Memory B cell (primary cell): Measurements from ENCODE around the gene CORO2B.
A peak's percentile ranks its signal among the peaks of the same experiment; 100 is the strongest.

Experiments
- ATAC-seq: fragments of 150-1000 bp; cut with Tn5 transposase; 2 replicates; pipeline ENCODE4 v1.10.0; 2021; ENCODE audit warnings: low read depth, mild to moderate bottlenecking, moderate library complexity
- DNase-seq, 2 donors: peaks; one replicate each; pipeline ENCODE4 v3.0.0; 2022; ENCODE audit warnings: low spot score in 2 of 2
- H3K27ac Mint-ChIP-seq: one replicate; pipeline ENCODE4 v1.8.0; 2022; ENCODE audit warnings: mild to moderate bottlenecking, moderate library complexity, mixed read lengths
- H3K27me3 Mint-ChIP-seq: one replicate; pipeline ENCODE4 v1.8.0; 2022; ENCODE audit warnings: mixed read lengths
- H3K36me3 Mint-ChIP-seq: one replicate; pipeline ENCODE4 v1.8.0; 2022; ENCODE audit warnings: mild to moderate bottlenecking, mixed read lengths
- H3K4me1 Mint-ChIP-seq: one replicate; pipeline ENCODE4 v1.8.0; 2022; ENCODE audit warnings: mixed read lengths
- H3K4me3 Mint-ChIP-seq: one replicate; pipeline ENCODE4 v1.8.0; 2022; ENCODE audit warnings: mild to moderate bottlenecking, moderate library complexity, mixed read lengths
- H3K9me3 Mint-ChIP-seq: one replicate; pipeline ENCODE4 v1.8.0; 2022; ENCODE audit warnings: mixed read lengths

Gene CORO2B

GRCh38 chr15:68700455-68701123 is 121.8 kb downstream of the CORO2B start:
- Mint-ChIP-seq H3K36me3 (peaks cover 1% of the 10 kb centered on the region), H3K27me3 (peaks cover 15% of the 10 kb centered on the region), H3K9me3 (peaks cover 1% of the 10 kb centered on the region), H3K27ac (no peak overlapping the region), H3K4me3 (no peak overlapping the region), H3K4me1 (no peaks in the 10 kb centered on the region)
- no peak for ATAC-seq
- DNase-seq, result no peak

DNA sequence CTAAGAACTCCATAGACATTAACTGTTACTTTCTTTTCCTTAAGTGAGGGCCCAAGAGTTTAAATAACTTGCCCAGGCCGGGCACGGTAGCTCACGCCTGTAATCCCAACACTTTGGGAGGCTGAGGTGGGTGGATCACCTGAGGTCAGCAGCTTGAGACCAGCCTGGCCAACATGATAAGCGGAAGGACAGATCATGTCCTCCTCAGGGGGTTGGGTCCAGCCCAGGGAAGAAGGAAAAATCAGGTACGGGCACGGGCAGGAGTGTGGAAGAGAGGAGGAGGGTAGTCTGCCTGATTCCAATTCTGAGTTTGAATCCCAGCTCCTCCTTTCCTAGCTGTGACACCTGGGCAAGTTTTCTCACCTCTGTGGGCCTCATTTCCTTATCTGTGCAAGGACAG is 123.1 kb downstream of the CORO2B start:
- H3K4me1 Mint-ChIP-seq, result no peaks in the 10 kb centered on the region
- DNase-seq (no peak), ATAC-seq (no peak)
- no peak overlapping the region for H3K27ac Mint-ChIP-seq
- H3K36me3 Mint-ChIP-seq, result no peaks in the 10 kb centered on the region
- no peaks in the 10 kb centered on the region for H3K9me3 Mint-ChIP-seq
- H3K27me3 Mint-ChIP-seq, result peaks cover 16% of the 10 kb centered on the region
- H3K4me3 Mint-ChIP-seq, result no peak overlapping the region

- no peak overlapping the region for H3K4me3 Mint-ChIP-seq
- no peak for ATAC-seq
- peaks cover 7% of the 10 kb centered on the region for H3K27me3 Mint-ChIP-seq
- no peaks in the 10 kb centered on the region for H3K36me3 Mint-ChIP-seq
- no peak overlapping the region for H3K27ac Mint-ChIP-seq
- no peaks in the 10 kb centered on the region for H3K9me3 Mint-ChIP-seq
- no peaks in the 10 kb centered on the region for H3K4me1 Mint-ChIP-seq
- DNase-seq, result no peak
Observed at GRCh38 chr15:68704496-68705021, 125.8 kb downstream of the CORO2B start.

- peaks cover 4% of the 10 kb centered on the region for H3K27me3 Mint-ChIP-seq
- H3K4me1 Mint-ChIP-seq, result no peaks in the 10 kb centered on the region
- H3K4me3 Mint-ChIP-seq, result no peak overlapping the region
- no peaks in the 10 kb centered on the region for H3K36me3 Mint-ChIP-seq
- no peak overlapping the region for H3K27ac Mint-ChIP-seq
- no peaks in the 10 kb centered on the region for H3K9me3 Mint-ChIP-seq
- DNase-seq (no peak), ATAC-seq (no peak)
Observed at GRCh38 chr15:68706256-68706655, 127.5 kb downstream of the CORO2B start.

GRCh38 chr15:68706931-68707330 is 128.1 kb downstream of the CORO2B start:
- ATAC-seq (no peak), DNase-seq (no peak)
- Mint-ChIP-seq H3K36me3 (no peaks in the 10 kb centered on the region), H3K4me1 (no peaks in the 10 kb centered on the region), H3K27me3 (peaks cover 6% of the 10 kb centered on the region), H3K27ac (no peak overlapping the region), H3K9me3 (no peaks in the 10 kb centered on the region), H3K4me3 (no peak overlapping the region)

DNA sequence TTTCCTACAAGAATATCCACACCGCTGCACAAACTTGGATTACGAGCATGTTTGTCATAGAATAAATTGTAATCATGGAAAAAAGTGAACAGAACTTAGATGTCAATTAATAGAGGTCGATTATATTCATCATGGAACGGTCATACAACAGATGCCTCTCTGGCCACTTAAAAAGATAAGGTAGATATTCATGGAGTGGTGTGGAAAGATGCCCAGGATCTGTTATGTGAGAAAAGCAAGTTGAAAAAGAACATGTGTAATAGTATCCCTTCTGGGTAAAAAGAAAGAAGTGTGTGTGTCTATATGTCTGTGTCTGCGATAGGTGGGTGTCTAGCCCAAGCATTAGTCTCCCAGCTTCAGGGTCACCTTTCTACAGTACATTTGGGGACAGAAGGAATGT is 128.6 kb downstream of the CORO2B start:
- no peak for ATAC-seq

DNA sequence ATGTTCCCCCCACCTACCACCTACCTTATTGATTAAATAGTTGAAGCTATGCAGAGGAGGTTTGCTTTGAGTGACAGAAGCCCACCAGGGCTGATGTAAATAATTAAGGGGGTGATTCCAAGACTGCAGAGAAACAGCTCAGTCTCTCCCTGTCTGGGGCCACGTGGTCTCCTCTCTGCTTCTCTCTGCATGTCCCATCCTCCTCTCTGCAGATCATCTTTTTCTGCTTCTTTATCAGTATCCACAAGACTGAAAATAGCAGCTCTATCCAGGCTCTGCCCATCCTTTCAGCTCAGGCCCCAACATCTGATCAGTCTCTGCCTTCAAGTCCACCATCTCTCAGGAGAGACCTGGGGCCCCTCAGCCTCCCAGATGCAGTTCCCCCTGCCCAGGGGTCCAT is 131.1 kb downstream of the CORO2B start:
- ATAC-seq, result no peak
- no peak overlapping the region for H3K4me3 Mint-ChIP-seq

More for the DNA sequence above, 128.6 kb downstream of the CORO2B start:
- Mint-ChIP-seq H3K9me3 (no peaks in the 10 kb centered on the region), H3K4me1 (no peaks in the 10 kb centered on the region), H3K27me3 (peaks cover 8% of the 10 kb centered on the region), H3K27ac (no peak overlapping the region), H3K4me3 (no peak overlapping the region), H3K36me3 (no peaks in the 10 kb centered on the region)
- no peak for DNase-seq

GRCh38 chr15:68710536-68710935 is 131.7 kb downstream of the CORO2B start:
- no peaks in the 10 kb centered on the region for H3K4me1 Mint-ChIP-seq
- no peaks in the 10 kb centered on the region for H3K9me3 Mint-ChIP-seq
- DNase-seq, result no peak
- no peak for ATAC-seq
- H3K4me3 Mint-ChIP-seq, result no peak overlapping the region
- peaks cover 10% of the 10 kb centered on the region for H3K27me3 Mint-ChIP-seq
- H3K27ac Mint-ChIP-seq, result no peak overlapping the region
- H3K36me3 Mint-ChIP-seq, result no peaks in the 10 kb centered on the region

More for the DNA sequence above, 131.1 kb downstream of the CORO2B start:
- H3K36me3 Mint-ChIP-seq, result no peaks in the 10 kb centered on the region
- H3K27ac Mint-ChIP-seq, result peak overlapping the region; percentile 41
- no peaks in the 10 kb centered on the region for H3K9me3 Mint-ChIP-seq
- peaks cover 10% of the 10 kb centered on the region for H3K27me3 Mint-ChIP-seq
- DNase-seq, result no peak
- H3K4me1 Mint-ChIP-seq, result no peaks in the 10 kb centered on the region

DNA sequence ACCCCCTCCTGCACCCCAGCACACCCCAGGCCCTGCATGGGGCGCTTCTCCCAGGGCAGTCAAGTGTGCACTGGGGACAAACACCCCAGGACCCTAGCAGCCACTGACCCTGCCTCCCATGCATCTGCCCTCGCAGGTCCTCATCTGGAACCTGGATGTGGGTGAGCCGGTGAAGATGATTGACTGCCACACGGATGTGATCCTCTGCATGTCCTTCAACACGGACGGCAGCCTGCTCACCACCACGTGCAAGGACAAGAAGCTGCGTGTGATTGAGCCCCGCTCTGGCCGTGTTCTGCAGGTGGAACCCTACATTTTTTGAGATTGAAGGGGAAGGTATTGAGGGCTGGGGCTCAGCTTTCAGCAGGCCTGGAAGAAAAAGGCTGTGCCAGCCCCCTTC is 132.6 kb downstream of the CORO2B start:
- no peak for DNase-seq
- peaks cover 10% of the 10 kb centered on the region for H3K27me3 Mint-ChIP-seq
- no peak overlapping the region for H3K4me3 Mint-ChIP-seq
- no peaks in the 10 kb centered on the region for H3K9me3 Mint-ChIP-seq
- ATAC-seq, result no peak
- H3K36me3 Mint-ChIP-seq, result no peaks in the 10 kb centered on the region
- no peaks in the 10 kb centered on the region for H3K4me1 Mint-ChIP-seq
- no peak overlapping the region for H3K27ac Mint-ChIP-seq

DNA sequence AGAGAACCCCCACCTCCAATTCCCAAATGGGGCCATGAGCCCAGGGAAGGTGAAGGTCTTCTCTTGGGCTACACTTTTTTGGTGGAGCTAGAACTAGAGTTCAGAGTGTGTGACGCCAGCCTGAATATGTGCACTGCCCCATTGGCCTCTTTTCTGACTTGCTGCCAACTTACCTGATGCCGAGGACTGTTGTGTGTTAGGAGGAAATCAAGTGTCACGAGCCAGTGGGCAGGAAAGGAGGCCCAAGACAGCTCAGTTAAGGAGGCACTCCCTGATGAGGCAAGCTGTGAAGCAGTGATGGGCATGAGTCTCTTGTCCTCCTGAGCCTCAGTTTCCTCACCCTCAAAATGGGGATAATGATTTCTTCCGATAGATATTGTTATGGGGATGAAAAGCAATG is 134.1 kb downstream of the CORO2B start:
- ATAC-seq (no peak), DNase-seq (no peak)
- Mint-ChIP-seq H3K27ac (no peak overlapping the region), H3K9me3 (no peaks in the 10 kb centered on the region), H3K4me3 (no peak overlapping the region), H3K4me1 (no peaks in the 10 kb centered on the region), H3K27me3 (peaks cover 15% of the 10 kb centered on the region), H3K36me3 (no peaks in the 10 kb centered on the region)

- no peaks in the 10 kb centered on the region for H3K4me1 Mint-ChIP-seq
- DNase-seq, result no peak
- H3K36me3 Mint-ChIP-seq, result no peaks in the 10 kb centered on the region
- no peak overlapping the region for H3K27ac Mint-ChIP-seq
- H3K9me3 Mint-ChIP-seq, result no peaks in the 10 kb centered on the region
- no peak overlapping the region for H3K4me3 Mint-ChIP-seq
- peaks cover 18% of the 10 kb centered on the region for H3K27me3 Mint-ChIP-seq
- ATAC-seq, result no peak
Observed at GRCh38 chr15:68713874-68714273, 135.1 kb downstream of the CORO2B start.

DNA sequence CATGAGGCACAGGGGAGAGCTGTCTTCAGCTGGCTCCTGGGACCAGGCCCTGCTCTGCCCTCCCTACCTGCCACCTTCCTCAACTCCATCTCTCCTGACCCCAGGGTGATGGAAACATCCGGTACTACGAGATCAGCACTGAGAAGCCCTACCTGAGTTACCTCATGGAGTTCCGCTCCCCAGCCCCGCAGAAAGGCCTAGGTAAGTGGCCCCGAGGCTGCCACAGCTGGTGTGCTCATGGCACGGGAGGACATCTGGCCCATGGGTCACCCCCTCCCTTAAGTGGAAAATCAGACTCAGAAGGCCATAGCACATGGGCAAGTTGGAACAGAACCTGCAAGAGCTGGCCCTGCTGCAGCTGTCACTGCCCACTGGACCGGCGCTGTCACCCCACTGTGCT is 136.3 kb downstream of the CORO2B start:
- no peak overlapping the region for H3K27ac Mint-ChIP-seq
- ATAC-seq, result no peak
- no peak for DNase-seq
- no peaks in the 10 kb centered on the region for H3K4me1 Mint-ChIP-seq
- H3K9me3 Mint-ChIP-seq, result no peaks in the 10 kb centered on the region
- H3K27me3 Mint-ChIP-seq, result peaks cover 18% of the 10 kb centered on the region
- no peaks in the 10 kb centered on the region for H3K36me3 Mint-ChIP-seq
- H3K4me3 Mint-ChIP-seq, result no peak overlapping the region

GRCh38 chr15:68717951-68718350 is 139.2 kb downstream of the CORO2B start:
- H3K36me3 Mint-ChIP-seq, result no peaks in the 10 kb centered on the region
- ATAC-seq (no peak), DNase-seq (no peak)
- no peaks in the 10 kb centered on the region for H3K4me1 Mint-ChIP-seq
- H3K4me3 Mint-ChIP-seq, result no peak overlapping the region
- H3K27ac Mint-ChIP-seq, result no peak overlapping the region
- no peaks in the 10 kb centered on the region for H3K9me3 Mint-ChIP-seq
- H3K27me3 Mint-ChIP-seq, result peaks cover 17% of the 10 kb centered on the region

- Mint-ChIP-seq H3K36me3 (no peaks in the 10 kb centered on the region), H3K27ac (no peak overlapping the region), H3K4me3 (no peak overlapping the region), H3K9me3 (no peaks in the 10 kb centered on the region), H3K4me1 (no peaks in the 10 kb centered on the region), H3K27me3 (peaks cover 17% of the 10 kb centered on the region)
- ATAC-seq (no peak), DNase-seq (no peak)
Observed at GRCh38 chr15:68718468-68718867, 139.7 kb downstream of the CORO2B start.

- no peaks in the 10 kb centered on the region for H3K9me3 Mint-ChIP-seq
Observed at GRCh38 chr15:68719051-68719450, 140.3 kb downstream of the CORO2B start.

More at GRCh38 chr15:68719051-68719450, 140.3 kb downstream of the CORO2B start:
- ATAC-seq (no peak), DNase-seq (no peak)
- H3K36me3 Mint-ChIP-seq, result no peaks in the 10 kb centered on the region
- peaks cover 16% of the 10 kb centered on the region for H3K27me3 Mint-ChIP-seq
- H3K4me1 Mint-ChIP-seq, result no peaks in the 10 kb centered on the region
- H3K4me3 Mint-ChIP-seq, result no peak overlapping the region
- no peak overlapping the region for H3K27ac Mint-ChIP-seq
